Thoracic aorta (tissue), 2 donors: ENCODE data around the gene PSEN1. TPM values are rescaled to one million over a fixed set of nuclear protein-coding genes. Genes with fewer than 3 reads are reported as not detected.

Experiments
- ATAC-seq: fragments of 150-250 bp; one replicate; pipeline ENCODE4 v1.8.0; 2017; ENCODE audit warnings: low read depth; ENCODE audit not compliant: insufficient number of reproducible peaks, low FRiP score
- DNase-seq: peaks from one replicate; pipeline ENCODE4 v3.0.0-alpha.2; 2020; ENCODE audit warnings: low spot score
- H3K27ac ChIP-seq, 2 donors: fragments of 200-600 bp; sonication (generic); 1 replicate in 1 of 2; 2 replicates in 1 of 2; pipeline ENCODE4 v1.5.1; 2016; ENCODE audit warnings: mild to moderate bottlenecking in 2 of 2, moderate library complexity in 2 of 2
- H3K27me3 ChIP-seq: fragments of 200-600 bp; sonication (generic); replicated peaks from 2 replicates; pipeline ENCODE4 v1.6.0; 2016; ENCODE audit warnings: mild to moderate bottlenecking; ENCODE audit not compliant: insufficient read depth
- H3K36me3 ChIP-seq: fragments of 200-600 bp; sonication (generic); one replicate; pipeline ENCODE4 v1.5.1; 2016
- H3K4me1 ChIP-seq, 2 donors: fragments of 200-600 bp; sonication (generic); 1 replicate in 1 of 2; 2 replicates in 1 of 2; pipeline versions ENCODE4 v1.5.1 to v1.6.0; 2016; ENCODE audit warnings: low read depth in 2 of 2, mild to moderate bottlenecking in 1 of 2; ENCODE audit not compliant: control insufficient read depth in 1 of 2
- H3K4me3 ChIP-seq: fragments of 200-600 bp; sonication (generic); 2 replicates; pipeline ENCODE4 v1.5.1; 2016; ENCODE audit warnings: mild to moderate bottlenecking
- H3K9me3 ChIP-seq: fragments of 200-600 bp; sonication (generic); 2 replicates; pipeline ENCODE4 v1.5.1; 2016
- total RNA-seq, 2 donors: library from RNA; depleted of rRNA; stranded (reverse); fragments of >200 nt; gene quantifications; one replicate each; pipeline versions ENCODE4 v1.1.0 to v1.2.3, GENCODE V29; 2016
- TF ChIP-seq, protein P1 (sequence below): fragments of 200-600 bp; sonication (generic); IDR thresholded peaks from one replicate; pipeline ENCODE4 v1.5.1; 2019; ENCODE audit warnings: antibody characterized with exemption

Gene PSEN1
- total RNA-seq, 2 donors from 2014 or later, result 35.3 to 47.5 TPM

DNA sequence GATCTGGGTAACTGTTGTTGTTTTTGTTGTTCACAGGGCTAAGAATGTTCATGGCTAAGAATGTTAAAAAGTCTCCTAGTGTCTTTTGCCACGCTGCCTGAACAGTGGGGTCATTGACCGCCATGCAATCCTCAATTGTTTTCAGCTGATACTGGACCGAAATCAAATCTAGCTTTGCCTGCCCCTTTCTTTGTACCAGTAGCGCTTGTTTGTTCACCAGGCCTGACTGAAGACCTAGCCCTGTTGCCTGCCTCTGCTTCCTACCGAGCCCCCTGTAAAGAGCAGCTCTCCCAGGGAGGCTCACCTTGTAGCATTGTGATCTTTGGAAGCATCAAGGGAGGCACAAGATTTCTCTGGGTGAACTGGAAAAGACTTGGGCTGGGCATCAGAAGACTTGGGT lies 6.7 kb downstream of the PSEN1 start:
- Histone ChIP-seq H3K27ac (no peak overlapping the region), H3K4me1 (peaks cover 0 to 8% of the 10 kb centered on the region in 2 donors), H3K27me3 (no peaks in the 10 kb centered on the region), H3K4me3 (no peak overlapping the region), H3K36me3 (peaks cover 4% of the 10 kb centered on the region), H3K9me3 (no peaks in the 10 kb centered on the region)
- TF ChIP-seq, protein P1, sequence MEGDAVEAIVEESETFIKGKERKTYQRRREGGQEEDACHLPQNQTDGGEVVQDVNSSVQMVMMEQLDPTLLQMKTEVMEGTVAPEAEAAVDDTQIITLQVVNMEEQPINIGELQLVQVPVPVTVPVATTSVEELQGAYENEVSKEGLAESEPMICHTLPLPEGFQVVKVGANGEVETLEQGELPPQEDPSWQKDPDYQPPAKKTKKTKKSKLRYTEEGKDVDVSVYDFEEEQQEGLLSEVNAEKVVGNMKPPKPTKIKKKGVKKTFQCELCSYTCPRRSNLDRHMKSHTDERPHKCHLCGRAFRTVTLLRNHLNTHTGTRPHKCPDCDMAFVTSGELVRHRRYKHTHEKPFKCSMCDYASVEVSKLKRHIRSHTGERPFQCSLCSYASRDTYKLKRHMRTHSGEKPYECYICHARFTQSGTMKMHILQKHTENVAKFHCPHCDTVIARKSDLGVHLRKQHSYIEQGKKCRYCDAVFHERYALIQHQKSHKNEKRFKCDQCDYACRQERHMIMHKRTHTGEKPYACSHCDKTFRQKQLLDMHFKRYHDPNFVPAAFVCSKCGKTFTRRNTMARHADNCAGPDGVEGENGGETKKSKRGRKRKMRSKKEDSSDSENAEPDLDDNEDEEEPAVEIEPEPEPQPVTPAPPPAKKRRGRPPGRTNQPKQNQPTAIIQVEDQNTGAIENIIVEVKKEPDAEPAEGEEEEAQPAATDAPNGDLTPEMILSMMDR, result no peak
- DNase-seq (no peak), ATAC-seq (no peak)

- no peak overlapping the region for H3K27ac ChIP-seq
- TF ChIP-seq, protein P1, result no peak
- H3K4me1 ChIP-seq, result peaks cover 0 to 8% of the 10 kb centered on the region in 2 donors
- H3K27me3 ChIP-seq, result no peaks in the 10 kb centered on the region
- H3K9me3 ChIP-seq, result no peaks in the 10 kb centered on the region
- DNase-seq (no peak), ATAC-seq (no peak)
- peaks cover 8% of the 10 kb centered on the region for H3K36me3 ChIP-seq
- H3K4me3 ChIP-seq, result no peak overlapping the region
Observed at GRCh38 chr14:73143617-73144016, 7.3 kb downstream of the PSEN1 start.

DNA sequence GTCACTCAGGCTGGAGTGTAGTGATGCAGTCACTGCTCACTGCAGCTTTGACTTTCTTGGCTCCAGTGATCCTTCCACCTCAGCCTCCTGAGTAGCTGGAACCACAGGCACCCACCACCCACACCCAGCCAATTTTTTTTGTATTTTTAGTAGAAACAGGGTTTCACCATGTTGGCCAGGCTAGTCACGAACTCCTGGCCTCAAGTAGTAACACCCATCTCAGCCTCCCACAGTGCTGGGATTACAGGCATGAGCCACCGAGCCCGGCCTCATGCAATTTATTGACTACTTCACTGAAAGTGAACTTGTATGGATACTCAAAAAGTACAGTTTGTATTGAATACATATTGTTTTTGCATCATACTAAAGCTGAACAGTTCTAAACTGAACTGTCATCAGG lies 9.1 kb downstream of the PSEN1 start:
- Histone ChIP-seq H3K27ac (no peak overlapping the region), H3K36me3 (peaks cover 16% of the 10 kb centered on the region), H3K27me3 (no peaks in the 10 kb centered on the region), H3K9me3 (no peaks in the 10 kb centered on the region), H3K4me3 (no peak overlapping the region), H3K4me1 (peaks cover 0 to 8% of the 10 kb centered on the region in 2 donors)
- DNase-seq (no peak), ATAC-seq (no peak)
- TF ChIP-seq, protein P1, result no peak

- Histone ChIP-seq H3K27me3 (no peaks in the 10 kb centered on the region), H3K36me3 (peaks cover 17% of the 10 kb centered on the region), H3K27ac (no peak overlapping the region), H3K4me1 (peaks cover 0 to 8% of the 10 kb centered on the region in 2 donors), H3K9me3 (no peaks in the 10 kb centered on the region), H3K4me3 (no peak overlapping the region)
- ATAC-seq, result no peak
- no peak for DNase-seq
- TF ChIP-seq, protein P1, result no peak
Observed at GRCh38 chr14:73146111-73146510, 9.8 kb downstream of the PSEN1 start.

DNA sequence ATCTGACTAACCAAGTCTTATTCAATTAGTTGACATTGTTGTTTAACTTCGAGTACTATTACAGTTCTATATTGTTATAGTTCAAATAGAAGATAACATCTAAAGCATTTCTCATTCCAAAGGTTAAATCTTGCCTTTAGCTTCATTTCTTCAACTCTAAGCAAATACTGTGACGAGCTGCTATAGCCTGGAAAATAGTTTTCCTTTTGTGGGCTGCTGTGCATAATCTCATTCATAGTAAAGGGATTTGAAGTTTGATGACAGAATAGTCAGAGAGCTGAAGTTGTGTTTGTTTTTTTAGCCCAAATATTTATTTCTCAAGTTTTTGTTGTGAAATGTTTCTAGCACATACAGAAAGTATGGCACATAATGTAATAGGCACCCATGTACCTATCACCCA lies 13.4 kb downstream of the PSEN1 start:
- no peak overlapping the region for H3K27ac ChIP-seq
- peaks cover 0 to 11% of the 10 kb centered on the region in 2 donors for H3K4me1 ChIP-seq
- DNase-seq (no peak), ATAC-seq (no peak)
- no peak overlapping the region for H3K4me3 ChIP-seq
- H3K9me3 ChIP-seq, result no peaks in the 10 kb centered on the region
- peaks cover 23% of the 10 kb centered on the region for H3K36me3 ChIP-seq
- TF ChIP-seq, protein P1, result no peak
- H3K27me3 ChIP-seq, result no peaks in the 10 kb centered on the region
